Measurements from ENCODE around the gene GSTM5. TPM values are rescaled to one million over a fixed set of nuclear protein-coding genes. Genes with fewer than 3 reads are reported as not detected.
"Not testable (repeated sequence)": the region's sequence is repeated elsewhere in the genome, so short reads cannot be mapped to it uniquely, and the experiment has no call there.

Gene GSTM5
- polyA plus RNA-seq, 1 experiment: 12.5 TPM

- H3K4me3 ChIP-seq (ENCODE audit: low read depth, low read length): no peak overlapping the region
- no peak overlapping the region for H3K27ac ChIP-seq (ENCODE audit: low read depth, low read length)
- H3K27me3 ChIP-seq (ENCODE audit: control insufficient read depth, insufficient read depth, low read length): peaks cover 26% of the 10 kb centered on the region
- no peaks in the 10 kb centered on the region; the same call in 1 of the 2 replicates for H3K9me3 ChIP-seq (ENCODE audit: control insufficient read depth, insufficient read depth, low read length)
- ChIA-PET POLR2A (no interaction called here), CTCF (interaction anchor here (1.0 to 2.9 kb wide), 2 partner anchors 20 to 114 kb away, joined by 3 to 7 read pairs; no protein-coding TSS in a partner anchor)
- no peak for DNase-seq (ENCODE audit: low read depth, low spot score)
- no peak for TF ChIP-seq CTCF (IDR thresholded peaks at IDR 0.05; ENCODE audit: low read depth, low read length)
These were observed 42.7 kb downstream of the GSTM5 start for GRCh38 chr1:109754738-109755137.

- peaks cover 12% of the 10 kb centered on the region for H3K27me3 ChIP-seq (ENCODE audit: control insufficient read depth, insufficient read depth, low read length)
- H3K27ac ChIP-seq (ENCODE audit: low read depth, low read length); H3K4me3 ChIP-seq (ENCODE audit: low read depth, low read length); DNase-seq (ENCODE audit: low read depth, low spot score); H3K9me3 ChIP-seq (ENCODE audit: control insufficient read depth, insufficient read depth, low read length); POLR2A ChIA-PET: not testable (repeated sequence)
- CTCF ChIA-PET: interaction anchor here (0.8 to 1.5 kb wide), 2 partner anchors 116 to 224 kb away, joined by 3 to 4 read pairs; no protein-coding TSS in a partner anchor
These were observed 44.3 kb downstream of the GSTM5 start for GRCh38 chr1:109756325-109756724.

GRCh38 chr1:109756848-109757521, 44.9 kb downstream of the GSTM5 start:
- POLR2A ChIA-PET: no interaction called here
- no peaks in the 10 kb centered on the region; the same call in 1 of the 2 replicates for H3K9me3 ChIP-seq (ENCODE audit: control insufficient read depth, insufficient read depth, low read length)
- no peak overlapping the region for H3K4me3 ChIP-seq (ENCODE audit: low read depth, low read length)
- H3K27me3 ChIP-seq (ENCODE audit: control insufficient read depth, insufficient read depth, low read length): peaks cover 6% of the 10 kb centered on the region
- CTCF ChIA-PET: interaction anchor here (0.7 to 1.5 kb wide), 2 partner anchors 19 to 117 kb away, joined by 3 to 4 read pairs; no protein-coding TSS in a partner anchor
- DNase-seq (ENCODE audit: low read depth, low spot score): no peak
- H3K27ac ChIP-seq (ENCODE audit: low read depth, low read length): no peak overlapping the region
- TF ChIP-seq CTCF (IDR thresholded peaks at IDR 0.05; ENCODE audit: low read depth, low read length): no peak

GRCh38 chr1:109757936-109758786, 46.1 kb downstream of the GSTM5 start:
- DNase-seq (ENCODE audit: low read depth, low spot score): no peak
- H3K27ac ChIP-seq (ENCODE audit: low read depth, low read length): no peak overlapping the region
- CTCF ChIA-PET: no interaction called here
- H3K27me3 ChIP-seq (ENCODE audit: control insufficient read depth, insufficient read depth, low read length): peaks cover 3% of the 10 kb centered on the region
- no peak for TF ChIP-seq CTCF (IDR thresholded peaks at IDR 0.05; ENCODE audit: low read depth, low read length)
- no peaks in the 10 kb centered on the region for H3K9me3 ChIP-seq (ENCODE audit: control insufficient read depth, insufficient read depth, low read length)
- POLR2A ChIA-PET: no interaction called here
- no peak overlapping the region for H3K4me3 ChIP-seq (ENCODE audit: low read depth, low read length)

- Histone ChIP-seq H3K9me3 (ENCODE audit: control insufficient read depth, insufficient read depth, low read length) (no peaks in the 10 kb centered on the region; the same call in 1 of the 2 replicates), H3K27ac (ENCODE audit: low read depth, low read length) (no peak overlapping the region), H3K4me3 (ENCODE audit: low read depth, low read length) (no peak overlapping the region), H3K27me3 (ENCODE audit: control insufficient read depth, insufficient read depth, low read length) (no peaks in the 10 kb centered on the region)
- DNase-seq (ENCODE audit: low read depth, low spot score): no peak
- TF ChIP-seq CTCF (IDR thresholded peaks at IDR 0.05; ENCODE audit: low read depth, low read length): no peak
- ChIA-PET POLR2A (no interaction called here), CTCF (interaction anchor here (2.2 kb wide), 1 partner anchor 120 kb away, joined by 7 read pairs; no protein-coding TSS in a partner anchor)
These were observed 47.7 kb downstream of the GSTM5 start for GRCh38 chr1:109759513-109760334.

All from AG04450 (cell line).